Stomach (tissue), 4 donors: Measurements from ENCODE around the gene ZBP1.

Experiments
- CTCF ChIP-seq, 7 experiments: fragments of 450-650 bp in 4 of 7; fragments of 200-600 bp in 3 of 7; sonication (generic) in 3 of 7; IDR thresholded peaks; one replicate each; pipeline ENCODE4 v1.5.1; 2016 to 2019; ENCODE audit warnings: antibody characterized with exemption in 7 of 7, control low read depth in 2 of 7, mild to moderate bottlenecking in 1 of 7
- EP300 ChIP-seq: sonication (generic); formaldehyde crosslinking; IDR thresholded peaks from one replicate; pipeline ENCODE4 v1.6.1; 2017; ENCODE audit warnings: antibody characterized with exemption
- POLR2A ChIP-seq, 4 donors: fragments of 450-650 bp; IDR thresholded peaks; one replicate each; pipeline ENCODE4 v1.6.1; 2016; ENCODE audit warnings: antibody characterized with exemption in 4 of 4, control low read depth in 2 of 4, mild to moderate bottlenecking in 1 of 4, moderate library complexity in 1 of 4

DNA sequence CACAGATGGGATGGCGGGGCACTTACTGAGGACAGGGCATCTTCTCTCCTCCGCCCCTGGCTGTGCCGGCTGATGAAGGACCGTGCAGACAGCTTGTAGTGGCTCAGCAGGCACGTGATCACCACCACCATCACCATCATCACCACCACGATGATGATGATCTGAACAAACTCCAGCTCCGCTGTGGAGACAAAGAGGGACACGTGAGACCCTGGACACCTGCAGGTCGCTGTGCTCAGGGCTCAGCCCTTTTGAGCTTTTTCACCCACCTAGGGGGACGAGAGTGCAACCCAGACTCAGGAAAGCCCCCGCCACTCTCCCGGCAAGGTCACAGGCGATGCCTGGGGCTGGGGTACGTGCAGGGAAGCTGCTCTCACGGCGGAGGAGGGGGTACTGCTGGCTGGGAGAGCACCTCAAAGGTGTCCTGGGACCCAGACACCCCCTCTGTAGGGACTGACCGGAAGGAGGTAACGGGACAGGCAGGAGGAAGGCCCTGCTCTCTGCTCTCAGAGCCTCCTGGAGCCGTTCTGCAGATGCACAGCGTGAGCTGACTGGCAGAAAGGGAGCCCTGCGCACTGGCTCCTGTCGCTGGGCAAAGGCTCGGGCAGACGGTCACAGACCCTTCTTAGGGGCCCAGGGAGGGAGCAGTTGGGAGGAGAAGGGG lies 39.4 kb upstream of the ZBP1 start:
- TF ChIP-seq CTCF (IDR thresholded peaks at IDR 0.05): no peak
- TF ChIP-seq POLR2A (IDR thresholded peaks at IDR 0.05): no peak
- TF ChIP-seq EP300: no peak
